Measurements from ENCODE around the gene GLB1L.
"Not testable (repeated sequence)": the region's sequence is repeated elsewhere in the genome, so short reads cannot be mapped to it uniquely, and the experiment has no call there.

The GLB1L gene

DNA sequence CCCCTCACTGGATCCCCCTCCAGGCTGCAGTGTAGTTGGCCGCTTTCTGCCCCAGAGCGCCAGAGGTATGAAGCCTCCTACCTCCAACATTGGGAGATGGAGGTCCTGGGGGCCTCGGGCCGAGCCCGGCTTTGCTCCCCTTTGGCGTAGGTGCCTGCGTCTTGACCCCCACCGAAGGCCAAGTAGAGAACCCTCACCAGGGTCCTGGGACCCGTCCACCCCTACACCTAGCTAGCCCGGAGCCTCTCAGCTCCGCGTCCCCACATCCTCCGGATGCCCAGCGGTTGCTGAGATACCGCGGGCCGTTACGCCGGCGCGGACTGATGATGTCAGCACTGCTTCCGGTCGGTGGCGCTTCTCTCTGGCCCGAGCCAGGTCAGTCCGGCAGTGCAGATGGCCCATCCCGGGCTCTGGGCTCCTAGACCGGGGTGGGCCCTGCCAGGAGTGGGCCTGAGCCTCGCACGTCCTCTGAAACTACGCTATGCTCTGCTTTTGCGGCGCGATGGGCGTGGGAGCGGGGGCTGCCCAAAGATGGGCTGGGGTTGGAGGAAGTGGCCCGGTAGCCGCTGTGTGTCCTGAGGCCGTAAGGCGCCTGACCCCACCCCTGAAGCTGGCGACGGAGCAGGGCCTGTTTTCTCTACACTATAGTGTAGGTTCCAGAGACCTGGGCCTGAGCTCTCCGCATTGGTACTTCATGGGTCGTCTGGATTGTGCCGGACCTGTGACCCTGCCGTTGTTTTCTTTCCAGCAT is at the start of gene GLB1L, which contains the start of gene STK16:
Gene GLB1L (minus strand): TSS at position 297 of the 751 bp plus-strand sequence. CDS start 1,871 bp downstream, outside the sequence.
Gene STK16 (plus strand): TSS at position 332 of the 751 bp plus-strand sequence. CDS start 521 bp downstream, outside the sequence.
- peak; percentile 89 for DNase-seq

- peak; percentile 70 for DNase-seq
Measured at GRCh38 chr2:219294356-219295351, 49.4 kb upstream of the GLB1L start.

GRCh38 chr2:219293736-219294231 is 48.5 kb upstream of the GLB1L start:
- DNase-seq: no peak

DNA sequence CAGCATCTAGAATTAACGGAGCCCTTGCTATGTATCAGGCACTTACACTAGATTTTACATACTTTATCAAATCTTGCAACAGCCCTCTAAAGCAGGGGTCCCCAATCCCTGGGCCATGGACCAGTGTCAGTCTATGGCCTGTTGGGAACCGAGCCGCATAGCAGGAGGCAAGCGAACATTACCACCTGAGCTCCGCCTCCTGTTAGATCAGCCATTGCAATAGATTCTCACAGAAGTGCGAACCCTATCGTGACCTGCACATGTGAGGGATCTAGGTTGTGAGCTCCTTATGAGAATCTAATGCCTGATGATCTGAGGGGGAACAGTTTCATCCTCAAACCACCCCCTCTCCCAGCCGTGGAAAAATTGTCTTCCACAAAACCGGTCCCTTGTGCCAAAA is 47.4 kb upstream of the GLB1L start:
- DNase-seq: no peak

GRCh38 chr2:219291910-219292490 is 46.8 kb upstream of the GLB1L start:
- DNase-seq: no peak

DNA sequence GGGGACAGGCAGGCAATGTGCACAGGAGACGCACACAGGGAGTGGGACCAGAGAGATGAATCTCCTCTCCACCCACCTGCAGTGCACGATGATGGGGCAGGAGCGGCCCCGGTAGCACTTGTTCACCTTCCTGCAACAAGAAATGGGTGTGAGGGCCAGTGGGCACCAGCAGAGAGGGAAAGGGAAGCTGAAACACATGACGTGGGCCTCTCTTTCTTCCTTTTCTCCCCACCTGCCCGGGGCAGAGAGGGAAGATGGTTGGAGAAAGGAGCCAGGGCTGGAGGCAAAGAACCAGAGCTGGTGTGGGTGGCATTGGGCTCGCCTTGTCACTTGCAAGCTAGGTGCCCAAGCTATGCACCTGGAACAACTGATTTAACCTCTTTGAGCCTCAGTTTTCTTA is 46.1 kb upstream of the GLB1L start:
- DNase-seq: no peak

GRCh38 chr2:219290381-219291171 is 45.3 kb upstream of the GLB1L start:
- DNase-seq: no peak

DNA sequence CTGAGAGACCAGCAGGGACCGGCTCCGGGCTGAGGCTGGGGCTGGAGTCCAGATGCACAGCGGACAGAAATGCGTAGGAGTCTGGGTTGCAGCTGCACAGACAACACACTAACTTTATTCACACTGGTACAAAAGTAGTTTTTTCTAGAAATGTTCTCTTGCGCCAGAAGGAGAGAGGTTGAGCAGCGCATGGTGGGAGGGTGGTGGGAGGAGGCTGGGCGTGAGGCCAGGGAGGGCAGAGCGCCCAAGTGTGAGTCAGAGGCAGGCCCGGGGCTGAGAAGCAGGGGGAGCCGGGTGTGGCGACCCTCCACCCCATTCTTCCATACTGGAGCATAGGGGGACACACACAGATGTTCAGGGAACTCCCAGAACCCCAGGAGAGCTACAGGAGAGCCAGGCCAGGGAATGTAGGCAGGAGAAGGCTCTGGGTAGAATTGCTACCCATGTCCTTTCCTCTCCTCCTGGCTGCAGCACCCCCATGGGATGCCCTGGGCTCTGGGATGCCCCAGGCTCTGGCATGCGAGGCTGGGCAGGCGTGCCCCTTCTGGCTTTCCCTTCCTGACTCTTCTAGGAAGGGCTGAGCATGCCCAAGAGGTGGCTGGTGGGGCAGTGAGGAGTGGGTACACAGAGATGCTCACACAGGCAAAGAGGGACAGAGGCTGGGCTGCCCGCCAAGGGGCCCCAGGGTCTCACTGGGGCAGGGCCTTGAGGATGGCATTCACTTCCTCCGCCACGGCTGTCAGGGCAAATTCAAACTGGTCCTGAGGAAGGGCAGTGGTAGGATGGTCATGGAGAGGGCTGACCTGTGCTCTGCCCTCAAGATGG is 44.5 kb upstream of the GLB1L start:
- DNase-seq: peak; percentile 85

GRCh38 chr2:219289195-219289536 is 43.9 kb upstream of the GLB1L start:
- DNase-seq: no peak

DNA sequence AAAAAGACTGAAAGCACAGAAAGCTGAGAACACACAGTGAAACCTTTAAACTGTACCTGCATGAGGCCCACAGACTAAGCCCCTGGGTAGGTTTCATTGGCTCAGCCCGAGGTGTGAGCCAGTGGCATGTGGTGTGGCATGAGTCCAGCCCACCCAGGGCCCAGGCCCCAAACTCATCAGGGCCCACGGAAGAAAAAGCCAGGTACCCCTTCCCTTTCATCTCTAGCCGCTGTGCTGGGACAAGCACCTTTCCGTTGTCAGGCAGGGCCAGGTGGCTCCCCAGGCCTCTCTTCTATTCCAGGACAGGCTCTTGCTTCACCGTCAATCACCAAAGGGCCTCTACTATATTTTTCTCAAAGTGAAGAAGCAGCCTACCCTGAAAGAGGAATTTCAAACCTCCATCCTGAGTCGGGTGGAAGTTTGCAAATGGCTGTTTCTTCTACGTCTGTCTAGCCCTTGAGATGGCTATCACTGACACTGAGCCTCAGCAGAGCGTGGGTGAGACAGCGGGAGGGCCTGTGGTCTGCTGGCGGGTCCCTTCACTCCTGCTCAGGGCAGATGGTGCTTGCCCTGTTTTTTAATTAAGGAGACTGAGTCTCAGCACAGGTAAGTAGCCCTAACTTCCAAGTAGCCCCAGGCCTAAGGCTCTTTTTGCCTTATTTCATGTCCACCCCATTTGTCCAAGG is 42.5 kb upstream of the GLB1L start:
- DNase-seq: no peak

GRCh38 chr2:219287116-219287440 is 41.8 kb upstream of the GLB1L start:
- DNase-seq: not testable (repeated sequence)

DNA sequence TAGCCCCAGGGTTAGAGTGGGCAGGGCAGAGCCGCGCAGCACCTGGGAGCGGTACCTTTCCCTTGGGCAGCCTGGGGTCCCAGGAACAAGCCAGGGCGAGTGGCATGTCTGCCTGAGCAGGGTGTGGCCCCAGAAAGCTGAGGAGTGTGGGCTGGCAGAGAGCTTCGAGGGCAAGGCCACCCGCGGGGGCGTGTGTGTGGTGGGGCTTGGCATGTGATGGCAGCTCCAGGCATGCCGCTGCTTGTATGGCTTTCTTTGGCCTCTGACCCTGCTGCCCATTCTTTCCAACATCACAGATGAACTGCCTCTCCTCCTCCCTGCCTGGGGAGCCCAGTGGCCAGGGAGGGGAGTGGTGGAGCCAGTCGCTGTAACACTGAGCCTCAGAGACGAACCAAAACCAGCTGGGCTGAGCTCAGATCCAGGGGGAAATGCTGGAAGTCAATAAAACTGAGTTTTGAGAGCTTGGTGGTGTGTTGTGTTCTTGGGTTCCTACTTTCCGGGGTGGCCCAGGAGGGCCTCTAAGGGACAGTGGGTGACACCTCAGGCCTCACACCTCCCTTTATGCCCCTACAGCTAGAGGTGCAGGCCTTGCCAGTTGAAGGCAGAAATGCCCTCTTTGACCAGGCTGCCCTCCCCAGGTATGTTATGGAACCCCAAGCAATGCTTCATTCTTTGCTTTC is 41.3 kb upstream of the GLB1L start:
- DNase-seq: no peak

DNA sequence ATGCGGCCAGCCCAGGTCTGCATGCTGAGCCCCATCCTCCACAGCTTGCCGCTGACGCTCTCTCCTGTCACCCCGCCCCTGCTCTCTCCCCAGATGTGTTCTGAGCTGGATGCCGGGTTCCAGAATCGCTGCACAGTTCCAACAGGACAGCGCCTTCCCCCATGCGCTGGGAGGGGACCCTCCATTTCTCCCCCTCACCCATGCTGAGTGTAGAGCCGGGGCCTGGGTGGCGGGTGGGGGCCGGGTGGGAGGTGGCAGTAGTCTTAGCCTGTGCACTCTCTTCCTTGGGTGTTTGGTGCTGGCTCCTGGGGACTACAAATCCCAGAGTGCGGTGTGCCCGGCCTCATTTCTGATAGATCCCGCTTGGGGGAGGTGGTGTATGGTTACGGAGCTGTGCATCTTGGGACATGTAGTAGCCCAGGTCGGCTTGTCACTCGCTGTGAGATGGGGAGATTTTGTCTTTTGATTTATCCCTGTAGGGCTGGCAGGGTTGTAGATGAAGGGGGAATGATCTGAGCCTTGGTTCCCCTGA is 40.7 kb upstream of the GLB1L start:
- DNase-seq: peak; percentile 71

GRCh38 chr2:219285373-219285735 is 40.1 kb upstream of the GLB1L start:
- no peak for DNase-seq

- DNase-seq: no peak
Measured at GRCh38 chr2:219284501-219285372, 39.5 kb upstream of the GLB1L start.

DNA sequence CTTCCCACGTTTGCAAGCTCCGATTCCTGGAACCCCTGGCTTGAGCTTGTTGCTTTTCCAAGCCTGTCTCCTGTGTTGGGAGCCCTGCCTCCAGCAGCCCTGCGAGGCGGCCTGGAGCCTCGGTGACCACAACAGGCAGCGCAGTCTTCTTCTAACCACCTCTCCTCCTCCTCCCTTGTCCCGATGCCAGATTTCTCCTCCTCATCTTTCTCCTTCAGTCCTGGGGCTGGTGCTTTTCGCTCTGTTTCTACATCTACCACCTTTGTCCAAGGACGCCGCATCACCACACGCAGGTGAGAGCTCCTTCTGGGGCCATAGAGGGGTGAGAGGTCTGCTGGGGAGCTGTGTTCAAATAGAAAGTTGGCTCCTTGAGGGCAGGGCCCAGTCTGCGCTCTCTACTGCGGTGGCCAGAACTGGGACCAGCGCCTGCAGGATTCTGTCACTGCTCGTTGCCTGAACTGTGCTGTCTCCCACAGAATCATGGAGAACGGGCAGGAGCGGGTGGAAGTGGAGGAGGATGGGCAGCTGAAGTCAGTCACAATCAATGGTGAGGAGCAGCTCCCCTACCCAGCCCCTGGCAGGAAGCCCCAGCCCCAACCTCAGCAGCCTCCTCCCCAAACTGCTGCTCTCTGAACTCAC is 37.8 kb upstream of the GLB1L start:
- DNase-seq: no peak

GRCh38 chr2:219282375-219282774 is 37.1 kb upstream of the GLB1L start:
- no peak for DNase-seq

DNA sequence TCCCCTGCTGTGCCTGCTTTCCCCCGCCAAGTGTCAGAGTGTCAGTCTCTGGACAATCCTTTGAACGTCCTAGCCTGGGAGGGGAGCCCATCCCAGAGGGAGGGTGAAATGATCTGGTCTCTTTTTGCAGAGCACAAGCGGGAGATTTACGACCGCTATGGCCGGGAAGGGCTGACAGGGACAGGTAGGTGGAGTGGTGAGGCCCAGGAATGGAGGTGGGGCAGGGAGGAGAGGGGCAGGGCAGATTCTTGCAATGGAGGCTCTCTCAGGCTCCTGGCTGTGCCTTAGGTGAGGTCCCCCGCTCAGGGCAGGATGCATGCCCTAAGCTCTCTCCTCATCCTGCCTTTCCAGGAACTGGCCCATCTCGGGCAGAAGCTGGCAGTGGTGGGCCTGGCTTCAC is 36.3 kb upstream of the GLB1L start:
- no peak for DNase-seq

GRCh38 chr2:219280651-219281050 is 35.4 kb upstream of the GLB1L start:
- no peak for DNase-seq

Data from fibroblast of skin of right quadriceps (primary cell).